GM19351 (cell line): Measurements from ENCODE around the gene SYNRG.

Source experiments
- ATAC-seq: cut with Tn5 transposase; IDR thresholded peaks from one replicate; pipeline ENCODE4 v1.9.1; 2021; ENCODE audit warnings: mild to moderate bottlenecking, moderate library complexity; ENCODE audit not compliant: unreplicated experiment

SYNRG gene

GRCh38 chr17:37479025-37479424, 130.2 kb downstream of the SYNRG start:
- ATAC-seq = no peak

DNA sequence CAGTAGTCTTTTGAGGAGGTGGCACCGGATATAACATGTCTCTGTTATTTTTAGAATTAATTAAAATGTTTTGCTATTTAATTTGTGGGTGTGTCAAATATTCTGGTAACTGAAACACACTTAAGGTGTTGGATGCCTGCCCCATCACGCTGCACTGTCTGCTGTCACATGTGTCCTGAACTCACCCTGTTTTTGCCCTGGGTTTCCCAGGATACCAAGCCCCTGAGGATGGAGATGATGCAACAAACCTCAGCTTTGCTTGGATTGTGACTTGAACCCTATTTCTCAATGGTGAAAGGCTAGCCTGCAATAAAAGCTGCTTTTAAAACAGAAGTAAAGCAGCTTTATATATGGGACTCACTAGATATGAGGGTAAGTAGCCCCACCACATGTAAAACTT, 131.0 kb downstream of the SYNRG start:
- ATAC-seq = no peak

DNA sequence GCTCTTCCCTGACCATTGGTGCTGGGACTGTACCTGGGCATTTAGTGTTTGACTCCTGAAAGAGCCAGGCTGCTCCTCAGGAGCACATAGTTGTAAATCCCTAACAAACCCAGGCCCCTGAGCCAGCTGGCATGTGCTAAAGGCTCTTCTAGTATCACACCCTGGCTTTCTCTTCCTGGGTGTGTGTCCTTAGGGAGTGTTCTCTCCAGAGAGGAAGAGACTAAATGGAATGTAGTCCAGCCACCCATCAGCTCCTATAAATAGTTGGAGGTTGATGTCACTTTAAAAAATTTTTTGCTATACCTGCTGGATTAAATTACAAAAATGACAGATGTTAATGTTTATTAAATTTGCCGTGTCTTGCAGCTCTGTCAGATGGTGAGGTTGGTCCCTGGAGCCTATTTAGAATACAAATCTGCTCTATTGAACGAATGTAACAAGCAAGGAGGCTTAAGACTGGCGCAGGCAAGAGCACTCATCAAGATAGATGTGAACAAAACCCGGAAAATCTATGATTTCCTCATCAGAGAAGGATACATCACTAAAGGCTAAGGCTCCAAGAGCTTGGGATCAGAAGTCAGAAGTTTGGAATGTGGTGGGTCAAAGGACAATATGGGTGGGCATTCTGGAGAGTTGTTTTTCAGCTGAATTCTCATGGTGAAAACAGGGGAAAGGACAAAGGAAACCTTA, 132.6 kb downstream of the SYNRG start:
- ATAC-seq = no peak

DNA sequence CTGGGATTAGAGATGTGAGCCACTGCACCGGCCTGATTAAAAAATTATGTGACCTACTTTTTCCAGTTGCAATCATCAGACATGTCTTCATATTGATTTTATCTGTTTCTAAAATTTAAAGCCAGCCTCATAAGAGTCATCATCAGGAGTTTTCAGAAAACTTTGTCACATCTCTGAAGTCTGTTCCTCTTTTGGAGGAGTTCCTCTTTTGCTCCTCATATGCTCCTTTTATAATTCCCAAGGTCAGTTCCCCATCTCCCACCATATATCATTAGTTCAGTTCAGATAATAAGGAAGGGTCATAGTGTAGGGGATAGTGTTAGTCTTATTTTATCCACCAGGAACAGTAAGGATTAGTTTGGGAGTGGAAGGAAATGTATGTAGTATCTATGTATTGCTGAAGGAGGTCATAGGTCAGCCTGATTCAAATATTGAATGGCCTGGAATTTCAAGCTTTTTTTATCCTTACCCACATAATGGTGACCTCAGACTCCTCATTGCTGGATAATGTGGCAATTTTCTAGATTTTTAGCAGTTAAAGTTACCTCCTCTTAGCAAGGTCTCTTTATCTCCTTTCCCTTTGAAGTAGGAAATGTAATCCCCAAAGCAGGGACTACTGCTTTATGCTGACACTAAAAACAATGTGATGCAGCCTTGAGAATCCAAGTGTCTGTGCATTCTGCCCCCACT, 133.3 kb downstream of the SYNRG start:
- ATAC-seq = no peak

- no peak for ATAC-seq
Measured at GRCh38 chr17:37470181-37470580, 139.0 kb downstream of the SYNRG start.

DNA sequence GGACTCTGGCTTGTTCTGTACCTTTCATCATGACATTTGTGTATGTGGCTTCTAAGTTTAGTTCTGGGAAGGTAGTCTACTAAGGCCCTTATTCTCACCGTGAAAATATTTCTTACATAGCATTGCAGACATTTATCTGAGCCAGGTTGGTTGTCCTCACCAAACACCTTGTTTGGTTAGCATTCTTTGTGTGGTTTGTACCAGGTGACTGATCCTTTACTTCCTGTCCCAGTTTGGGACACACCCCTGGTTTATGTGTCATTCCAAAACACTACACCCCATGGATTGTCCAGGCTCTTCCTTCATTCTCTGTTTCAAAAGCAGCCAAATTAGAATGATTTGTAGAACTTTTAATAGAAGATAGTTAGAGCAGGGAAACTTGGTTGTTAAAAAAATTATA, 142.7 kb downstream of the SYNRG start:
- ATAC-seq = no peak

DNA sequence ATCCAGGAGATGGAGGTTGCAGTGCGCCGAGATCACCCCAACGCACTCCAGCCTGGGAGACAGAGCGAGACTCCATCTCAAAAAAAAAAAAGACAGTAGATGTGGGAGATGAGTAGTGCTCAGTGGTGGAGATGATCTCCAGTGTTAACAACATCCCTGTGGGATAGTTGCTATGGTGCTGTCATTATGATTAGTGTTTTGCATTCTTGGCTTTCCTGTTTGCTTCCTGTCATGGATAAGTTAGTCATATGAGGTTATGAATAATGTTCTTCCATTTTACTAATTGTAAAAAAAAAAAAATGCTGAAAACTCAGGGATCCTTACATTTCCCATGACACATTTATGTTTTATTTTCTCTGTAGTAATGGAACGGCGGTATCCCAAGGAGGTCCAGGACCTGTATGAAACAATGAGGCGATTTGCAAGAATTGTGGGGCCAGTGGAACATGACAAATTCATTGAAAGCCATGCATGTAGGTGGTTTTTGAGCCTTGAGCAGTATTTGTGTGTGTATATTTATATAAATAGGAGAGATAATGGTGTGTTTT, 144.1 kb downstream of the SYNRG start:
- ATAC-seq = no peak
